Duodenal mucosa (tissue), 2 donors: ENCODE data around the gene RPS6KC1.

Experiments
- H3K27ac ChIP-seq: one replicate; pipeline ENCODE4 v1.7.0; 2013; ENCODE audit warnings: low read depth, low read length
- H3K27me3 ChIP-seq, 2 donors: one replicate each; pipeline ENCODE4 v1.7.0; 2013; ENCODE audit warnings: low read length in 2 of 2, control low read depth in 1 of 2; ENCODE audit not compliant: insufficient read depth in 2 of 2, control insufficient read depth in 1 of 2
- H3K36me3 ChIP-seq, 2 donors: one replicate each; pipeline ENCODE4 v1.7.0; 2013; ENCODE audit warnings: low read length in 2 of 2, control low read depth in 1 of 2; ENCODE audit not compliant: insufficient read depth in 2 of 2, control insufficient read depth in 1 of 2
- H3K4me1 ChIP-seq, 2 donors: one replicate each; pipeline ENCODE4 v1.7.0; 2013; ENCODE audit warnings: low read length in 2 of 2, control low read depth in 1 of 2; ENCODE audit not compliant: insufficient read depth in 2 of 2, control insufficient read depth in 1 of 2
- H3K4me3 ChIP-seq, 2 donors: one replicate each; pipeline ENCODE4 v1.7.0; 2013; ENCODE audit warnings: low read length in 2 of 2, low read depth in 1 of 2
- H3K9ac ChIP-seq, 2 donors: one replicate each; pipeline ENCODE4 v1.7.0; 2013; ENCODE audit warnings: low read length in 2 of 2, low read depth in 1 of 2
- H3K9me3 ChIP-seq, 2 donors: one replicate each; pipeline ENCODE4 v1.7.0; 2013; ENCODE audit warnings: low read length in 2 of 2, control low read depth in 1 of 2; ENCODE audit not compliant: control insufficient read depth in 1 of 2

RPS6KC1 gene

GRCh38 chr1:213247038-213247437 lies 196.0 kb downstream of the RPS6KC1 start:
- no peak overlapping the region for H3K9ac ChIP-seq
- no peak overlapping the region for H3K4me3 ChIP-seq
- H3K36me3 ChIP-seq, result peaks cover 0 to 2% of the 10 kb centered on the region in 2 donors
- no peak overlapping the region for H3K27ac ChIP-seq
- H3K9me3 ChIP-seq, result no peaks in the 10 kb centered on the region
- no peaks in the 10 kb centered on the region for H3K27me3 ChIP-seq
- H3K4me1 ChIP-seq, result no peaks in the 10 kb centered on the region

GRCh38 chr1:213249395-213249794 lies 198.4 kb downstream of the RPS6KC1 start:
- H3K9me3 ChIP-seq, result no peaks in the 10 kb centered on the region
- H3K27ac ChIP-seq, result no peak overlapping the region
- no peak overlapping the region for H3K9ac ChIP-seq
- H3K4me1 ChIP-seq, result no peaks in the 10 kb centered on the region
- H3K4me3 ChIP-seq, result no peak overlapping the region
- no peaks in the 10 kb centered on the region for H3K27me3 ChIP-seq
- no peaks in the 10 kb centered on the region for H3K36me3 ChIP-seq

- no peak overlapping the region for H3K4me3 ChIP-seq
- H3K9me3 ChIP-seq, result no peaks in the 10 kb centered on the region
- no peaks in the 10 kb centered on the region for H3K4me1 ChIP-seq
- no peaks in the 10 kb centered on the region for H3K36me3 ChIP-seq
- H3K27me3 ChIP-seq, result no peaks in the 10 kb centered on the region
- H3K27ac ChIP-seq, result no peak overlapping the region
- H3K9ac ChIP-seq, result no peak overlapping the region
Measured at GRCh38 chr1:213250041-213250440, 199.0 kb downstream of the RPS6KC1 start.

GRCh38 chr1:213250446-213250845 lies 199.4 kb downstream of the RPS6KC1 start:
- H3K9me3 ChIP-seq, result no peaks in the 10 kb centered on the region
- H3K27me3 ChIP-seq, result no peaks in the 10 kb centered on the region
- H3K27ac ChIP-seq, result no peak overlapping the region
- no peak overlapping the region for H3K9ac ChIP-seq
- no peak overlapping the region for H3K4me3 ChIP-seq
- H3K36me3 ChIP-seq, result no peaks in the 10 kb centered on the region
- no peaks in the 10 kb centered on the region for H3K4me1 ChIP-seq

GRCh38 chr1:213251972-213252371 lies 200.9 kb downstream of the RPS6KC1 start:
- no peaks in the 10 kb centered on the region for H3K36me3 ChIP-seq
- no peak overlapping the region for H3K4me3 ChIP-seq
- no peaks in the 10 kb centered on the region for H3K9me3 ChIP-seq
- no peaks in the 10 kb centered on the region for H3K4me1 ChIP-seq
- H3K27me3 ChIP-seq, result no peaks in the 10 kb centered on the region
- H3K27ac ChIP-seq, result no peak overlapping the region
- no peak overlapping the region for H3K9ac ChIP-seq

- no peaks in the 10 kb centered on the region for H3K4me1 ChIP-seq
- no peaks in the 10 kb centered on the region for H3K9me3 ChIP-seq
- no peaks in the 10 kb centered on the region for H3K27me3 ChIP-seq
- H3K4me3 ChIP-seq, result no peak overlapping the region
- H3K9ac ChIP-seq, result no peak overlapping the region
- no peaks in the 10 kb centered on the region for H3K36me3 ChIP-seq
- no peak overlapping the region for H3K27ac ChIP-seq
Measured at GRCh38 chr1:213256438-213257087, 205.5 kb downstream of the RPS6KC1 start.

GRCh38 chr1:213260311-213261075 lies 209.5 kb downstream of the RPS6KC1 start:
- H3K9ac ChIP-seq, result no peak overlapping the region
- no peaks in the 10 kb centered on the region for H3K9me3 ChIP-seq
- H3K4me1 ChIP-seq, result no peaks in the 10 kb centered on the region
- no peak overlapping the region for H3K27ac ChIP-seq
- no peaks in the 10 kb centered on the region for H3K27me3 ChIP-seq
- H3K36me3 ChIP-seq, result peaks cover 0 to 7% of the 10 kb centered on the region in 2 donors
- no peak overlapping the region for H3K4me3 ChIP-seq

GRCh38 chr1:213264531-213264930 lies 213.5 kb downstream of the RPS6KC1 start:
- no peak overlapping the region for H3K4me3 ChIP-seq
- no peaks in the 10 kb centered on the region for H3K9me3 ChIP-seq
- no peak overlapping the region for H3K9ac ChIP-seq
- H3K4me1 ChIP-seq, result no peaks in the 10 kb centered on the region
- H3K27ac ChIP-seq, result no peak overlapping the region
- H3K27me3 ChIP-seq, result no peaks in the 10 kb centered on the region
- H3K36me3 ChIP-seq, result peaks cover 0 to 7% of the 10 kb centered on the region in 2 donors

- no peak overlapping the region for H3K9ac ChIP-seq
- no peaks in the 10 kb centered on the region for H3K27me3 ChIP-seq
- H3K9me3 ChIP-seq, result no peaks in the 10 kb centered on the region
- H3K4me1 ChIP-seq, result no peaks in the 10 kb centered on the region
- H3K4me3 ChIP-seq, result no peak overlapping the region
- peaks cover 0 to 7% of the 10 kb centered on the region in 2 donors for H3K36me3 ChIP-seq
- no peak overlapping the region for H3K27ac ChIP-seq
Measured at GRCh38 chr1:213266983-213267772, 216.1 kb downstream of the RPS6KC1 start.

- no peaks in the 10 kb centered on the region for H3K9me3 ChIP-seq
- peaks cover 0 to 4% of the 10 kb centered on the region in 2 donors for H3K36me3 ChIP-seq
- H3K4me3 ChIP-seq, result no peak overlapping the region
- H3K9ac ChIP-seq, result no peak overlapping the region
- no peaks in the 10 kb centered on the region for H3K27me3 ChIP-seq
- H3K4me1 ChIP-seq, result no peaks in the 10 kb centered on the region
- no peak overlapping the region for H3K27ac ChIP-seq
Measured at GRCh38 chr1:213268221-213268620, 217.2 kb downstream of the RPS6KC1 start.
